ENCODE measurements around the gene TNFRSF4. TPM values are rescaled to one million over a fixed set of nuclear protein-coding genes. Genes with fewer than 3 reads are reported as not detected.

Gene TNFRSF4
- total and polyA plus RNA-seq, 2 donors (not counting 1 experiment from before 2014, with no cell fraction given), result 0.63 to 1.8 TPM

DNA sequence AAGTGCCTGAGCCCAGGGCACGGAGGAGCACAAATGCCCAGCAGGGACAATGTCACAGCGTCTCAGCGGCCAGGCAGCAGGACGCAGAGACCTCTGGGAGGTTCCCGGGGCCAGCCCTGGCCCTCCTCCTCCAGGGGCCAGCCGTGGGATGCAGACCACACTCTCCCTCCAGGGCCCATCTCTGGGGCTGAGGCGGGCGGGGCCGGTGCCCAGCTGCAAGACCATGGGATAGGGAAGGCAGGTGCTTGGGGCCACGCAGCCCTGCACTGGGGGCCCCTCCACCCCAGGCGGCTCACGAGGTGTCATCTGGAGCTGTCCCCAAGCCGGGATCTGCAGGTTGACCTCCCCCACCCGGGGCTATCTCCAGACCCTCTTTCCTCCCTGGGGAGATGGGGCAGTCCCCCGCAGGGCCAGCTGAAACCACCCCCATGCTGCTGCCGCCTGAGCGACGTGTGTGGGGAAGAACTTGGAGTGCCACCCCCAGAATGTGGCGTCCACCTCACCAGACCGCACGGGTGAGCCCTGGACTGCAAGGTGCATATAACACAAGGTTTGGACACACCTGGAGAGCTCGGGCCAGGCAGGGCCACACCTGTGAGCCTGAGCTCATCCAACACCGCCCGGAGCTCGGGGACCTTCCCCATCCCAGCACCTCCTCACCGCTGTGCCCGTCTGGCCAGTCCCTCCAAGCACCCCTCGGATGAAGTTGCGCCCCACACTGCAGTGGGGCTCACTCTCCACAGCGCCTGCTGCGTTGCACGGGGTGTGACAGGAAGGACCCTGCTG is 44.3 kb downstream of the TNFRSF4 start:
- peaks cover 51 to 59% of the 10 kb centered on the region in 2 donors for H3K4me1 ChIP-seq (ENCODE audit: control insufficient read depth in 2 of 2, insufficient read depth in 2 of 2, low read length in 2 of 2)

More for the DNA sequence above, 44.3 kb downstream of the TNFRSF4 start:
- Histone ChIP-seq H3K79me2 (ENCODE audit: control insufficient read depth, insufficient read depth, low read length) (no peaks in the 10 kb centered on the region), H3K4me3 (ENCODE audit: control extremely low read depth in 1 of 5, extremely low read depth in 1 of 5, insufficient read depth in 1 of 5, low read depth in 2 of 5, low read length in 4 of 5) (no peak overlapping the region), H3K4me2 (replicated peaks; ENCODE audit: low read depth, low read length, poor library complexity, severe bottlenecking) (peak overlapping the region; percentile 77), H2AFZ (ENCODE audit: insufficient read depth, low read depth, low read length, poor library complexity, severe bottlenecking) (no peak overlapping the region), H4K20me1 (ENCODE audit: control insufficient read depth, insufficient read depth, low read length, poor library complexity, severe bottlenecking) (no peaks in the 10 kb centered on the region), H3K9ac (ENCODE audit: low read length) (no peak overlapping the region), H3K36me3 (replicated peaks in 1 of 2; ENCODE audit: control extremely low read depth in 1 of 2, control insufficient read depth in 1 of 2, extremely low read depth in 1 of 2, insufficient read depth in 2 of 2, low read length in 1 of 2) (no peaks in the 10 kb centered on the region), H3K27ac (ENCODE audit: low read length in 2 of 2) (no peak overlapping the region), H3K9me3 (ENCODE audit: control extremely low read depth in 1 of 3, control insufficient read depth in 2 of 3, insufficient read depth in 1 of 3, low read length in 2 of 3) (peaks cover 0 to 6% (median 0%) of the 10 kb centered on the region in 3 donors), H3K27me3 (replicated peaks in 1 of 4; ENCODE audit: control extremely low read depth in 1 of 4, control insufficient read depth in 3 of 4, insufficient read depth in 4 of 4, low read length in 3 of 4) (peaks cover 0 to 24% (median 4%) of the 10 kb centered on the region in 4 experiments)
- no peak for TF ChIP-seq EZH2 (IDR thresholded peaks at IDR 0.05; ENCODE audit: borderline replicate concordance, insufficient read depth, low read depth, low read length, poor library complexity, severe bottlenecking)
- TF ChIP-seq, protein P1, sequence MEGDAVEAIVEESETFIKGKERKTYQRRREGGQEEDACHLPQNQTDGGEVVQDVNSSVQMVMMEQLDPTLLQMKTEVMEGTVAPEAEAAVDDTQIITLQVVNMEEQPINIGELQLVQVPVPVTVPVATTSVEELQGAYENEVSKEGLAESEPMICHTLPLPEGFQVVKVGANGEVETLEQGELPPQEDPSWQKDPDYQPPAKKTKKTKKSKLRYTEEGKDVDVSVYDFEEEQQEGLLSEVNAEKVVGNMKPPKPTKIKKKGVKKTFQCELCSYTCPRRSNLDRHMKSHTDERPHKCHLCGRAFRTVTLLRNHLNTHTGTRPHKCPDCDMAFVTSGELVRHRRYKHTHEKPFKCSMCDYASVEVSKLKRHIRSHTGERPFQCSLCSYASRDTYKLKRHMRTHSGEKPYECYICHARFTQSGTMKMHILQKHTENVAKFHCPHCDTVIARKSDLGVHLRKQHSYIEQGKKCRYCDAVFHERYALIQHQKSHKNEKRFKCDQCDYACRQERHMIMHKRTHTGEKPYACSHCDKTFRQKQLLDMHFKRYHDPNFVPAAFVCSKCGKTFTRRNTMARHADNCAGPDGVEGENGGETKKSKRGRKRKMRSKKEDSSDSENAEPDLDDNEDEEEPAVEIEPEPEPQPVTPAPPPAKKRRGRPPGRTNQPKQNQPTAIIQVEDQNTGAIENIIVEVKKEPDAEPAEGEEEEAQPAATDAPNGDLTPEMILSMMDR (IDR thresholded peaks at IDR 0.05), result no peak
- DNase-seq (no peak), ATAC-seq (ENCODE audit: low read depth) (no peak)
- H3K9me3 Mint-ChIP-seq (ENCODE audit: insufficient read depth), result no peaks in the 10 kb centered on the region
- peaks cover 39% of the 10 kb centered on the region for H3K4me1 Mint-ChIP-seq
- intact Hi-C loops (cut with micrococcal nuclease), result loop anchor here (5.0 kb wide), 1 partner anchor 47 kb away; no protein-coding TSS in a partner anchor
- H3K4me3 Mint-ChIP-seq, result peak overlapping the region; percentile 63
- POLR2A ChIA-PET, result interaction anchor here (0.6 to 2.3 kb wide), 4 partner anchors 12 to 41 kb away, joined by 3 to 14 read pairs (median 4); no protein-coding TSS in a partner anchor
- no peaks in the 10 kb centered on the region for H3K27me3 Mint-ChIP-seq
- WGBS (ENCODE audit: insufficient coverage), result 60% methylated on average over 28 of the region's 32 CpGs
- H3K27ac Mint-ChIP-seq, result no peak overlapping the region
- CTCF ChIA-PET, result interaction anchor here (1.2 to 1.8 kb wide), 4 partner anchors 10 to 48 kb away, joined by 3 to 5 read pairs (median 3); no protein-coding TSS in a partner anchor
